ENCODE results near the gene ASB5.

GRCh38 chr4:176300036-176300435 lies 31.0 kb upstream of the ASB5 start:
- TF ChIP-seq POLR2A (IDR thresholded peaks at IDR 0.05) (no peak), CTCF (IDR thresholded peaks at IDR 0.05) (no peak), POLR2AphosphoS5 (IDR thresholded peaks at IDR 0.05) (no peak), EP300 (IDR thresholded peaks at IDR 0.05) (no peak)

Data from stomach (tissue), 4 donors.